H1 (cell line): ENCODE results near the gene N4BP3. TPM values are rescaled to one million over a fixed set of nuclear protein-coding genes. Genes with fewer than 3 reads are reported as not detected.
A peak's percentile ranks its signal among the peaks of the same experiment; 100 is the strongest.

ENCODE experiments used
- CTCF ChIA-PET: fragments of 300-600 bp; sonication (Branson Sonifier 250); formaldehyde crosslinking; loops from one replicate; lab custom pipeline; 2021; ENCODE audit not compliant: partially characterized antibody; lab: Charles Lee
- POLR2A ChIA-PET: fragments of 300-600 bp; sonication (Branson Sonifier 250); formaldehyde crosslinking; loops from one replicate; lab custom pipeline; 2021; ENCODE audit warnings: inconsistent platforms; ENCODE audit not compliant: partially characterized antibody; lab: Charles Lee
- DNase-seq, 2 experiments: peaks; one replicate each; pipeline versions ENCODE4 v3.0.0 to v3.0.0-alpha.2; 2010 to 2022; ENCODE audit warnings: low spot score in 2 of 2, low read depth in 1 of 2, mixed read lengths in 1 of 2
- FAIRE-seq: peaks from 2 replicates; lab custom pipeline; 2011; peaks lifted over from hg19 to GRCh38; lab: Jason Lieb, UNC
- H2AFZ ChIP-seq: 2 replicates; pipeline ENCODE4 v1.8.1; 2012; ENCODE audit warnings: low read length, inconsistent platforms
- H2AK5ac ChIP-seq: 2 replicates; pipeline ENCODE4 v1.6.1; 2013; ENCODE audit warnings: low read depth, low read length
- H2BK120ac ChIP-seq: replicated peaks from 2 replicates; pipeline ENCODE3; 2013; ENCODE audit warnings: low read depth, low read length, inconsistent platforms
- H2BK12ac ChIP-seq: 2 replicates; pipeline ENCODE4 v1.6.1; 2013; ENCODE audit warnings: low read depth, low read length
- H2BK15ac ChIP-seq: 2 replicates; pipeline ENCODE4 v1.6.1; 2013; ENCODE audit warnings: low read length
- H2BK20ac ChIP-seq: 2 replicates; pipeline ENCODE4 v1.6.1; 2013; ENCODE audit warnings: low read length
- H2BK5ac ChIP-seq: 2 replicates; pipeline ENCODE4 v1.6.1; 2013; ENCODE audit warnings: low read depth, low read length
- H3K14ac ChIP-seq: 2 replicates; pipeline ENCODE4 v1.6.1; 2013; ENCODE audit warnings: inconsistent platforms; ENCODE audit not compliant: insufficient read length
- H3K18ac ChIP-seq: 2 replicates; pipeline ENCODE4 v1.6.1; 2013; ENCODE audit warnings: low read length; ENCODE audit errors: extremely low read depth
- H3K23ac ChIP-seq: 2 replicates; pipeline ENCODE4 v1.6.1; 2013; ENCODE audit warnings: inconsistent platforms; ENCODE audit not compliant: insufficient read length
- H3K23me2 ChIP-seq: 2 replicates; pipeline ENCODE4 v1.6.1; 2013; ENCODE audit warnings: low read depth, low read length
- H3K27ac ChIP-seq: 2 replicates; pipeline ENCODE4 v1.6.1; 2011; ENCODE audit warnings: low read depth, low read length, inconsistent platforms
- H3K27me3 ChIP-seq, 4 experiments: replicated peaks in 1 of 4; 1 replicate in 1 of 4; 2 replicates in 3 of 4; pipeline versions ENCODE4 v1.6.1 to v1.8.1; 2011 to 2013; ENCODE audit warnings: low read length in 3 of 4, mild to moderate bottlenecking in 3 of 4, inconsistent platforms in 2 of 4, mixed read lengths in 2 of 4, moderate library complexity in 1 of 4; ENCODE audit not compliant: control insufficient read depth in 3 of 4, insufficient read depth in 3 of 4; ENCODE audit errors: extremely low read depth in 1 of 4
- H3K36me3 ChIP-seq, 4 experiments: 2 replicates each; pipeline versions ENCODE4 v1.6.1 to v1.8.1; 2011 to 2013; ENCODE audit warnings: mild to moderate bottlenecking in 4 of 4, low read length in 3 of 4, moderate library complexity in 2 of 4, control low read depth in 1 of 4, inconsistent platforms in 1 of 4; ENCODE audit not compliant: insufficient read depth in 4 of 4, control insufficient read depth in 2 of 4
- H3K4ac ChIP-seq: replicated peaks from 2 replicates; pipeline ENCODE3; 2013; ENCODE audit warnings: low read length, low read depth, mixed read lengths, inconsistent platforms; ENCODE audit not compliant: insufficient read length
- H3K4me1 ChIP-seq, 4 experiments: replicated peaks in 1 of 4; 1 replicate in 1 of 4; 2 replicates in 3 of 4; pipeline versions ENCODE4 v1.6.1 to v1.8.1; 2011 to 2013; ENCODE audit warnings: low read length in 3 of 4, inconsistent platforms in 2 of 4, mixed read lengths in 1 of 4; ENCODE audit not compliant: insufficient read depth in 4 of 4, control insufficient read depth in 3 of 4
- H3K4me2 ChIP-seq, 2 experiments: 2 replicates each; pipeline versions ENCODE4 v1.6.1 to v1.8.1; 2011 to 2013; ENCODE audit warnings: low read depth in 2 of 2, low read length in 2 of 2, control low read depth in 1 of 2, inconsistent platforms in 1 of 2, mild to moderate bottlenecking in 1 of 2; ENCODE audit not compliant: insufficient read depth in 1 of 2
- H3K4me3 ChIP-seq, 4 experiments: fragments of 200-600, 300-600 bp in 1 of 4; sonication (generic), shearing (Covaris generic), sonication (Bioruptor Twin) in 1 of 4; 2 replicates each; pipeline versions ENCODE4 v1.5.1 to v1.8.1; 2011 to 2016; ENCODE audit warnings: low read length in 4 of 4, low read depth in 3 of 4, control low read depth in 2 of 4, inconsistent platforms in 2 of 4, mild to moderate bottlenecking in 2 of 4, mixed read lengths in 1 of 4, moderate library complexity in 1 of 4; ENCODE audit not compliant: insufficient read depth in 2 of 4; ENCODE audit errors: extremely low read depth in 1 of 4
- H3K56ac ChIP-seq: replicated peaks from 2 replicates; pipeline ENCODE3; 2013; ENCODE audit warnings: low read depth, mild to moderate bottlenecking, mixed read lengths, low read length, inconsistent platforms; ENCODE audit not compliant: insufficient read length
- H3K79me1 ChIP-seq: 2 replicates; pipeline ENCODE4 v1.6.1; 2013; ENCODE audit warnings: low read depth, low read length, control low read depth
- H3K79me2 ChIP-seq, 2 experiments: 2 replicates each; pipeline versions ENCODE4 v1.6.1 to v1.8.1; 2012 to 2013; ENCODE audit warnings: low read length in 2 of 2, mild to moderate bottlenecking in 2 of 2, inconsistent platforms in 1 of 2; ENCODE audit not compliant: insufficient read depth in 2 of 2, control insufficient read depth in 1 of 2
- H3K9ac ChIP-seq, 4 experiments: replicated peaks in 1 of 4; 1 replicate in 1 of 4; 2 replicates in 3 of 4; pipeline versions ENCODE4 v1.6.1 to v1.8.1; 2011 to 2013; ENCODE audit warnings: low read depth in 3 of 4, low read length in 3 of 4, control low read depth in 2 of 4, mild to moderate bottlenecking in 2 of 4, moderate library complexity in 2 of 4, inconsistent platforms in 1 of 4; ENCODE audit errors: extremely low read depth in 1 of 4
- H3K9me3 ChIP-seq, 2 experiments: 2 replicates each; pipeline versions ENCODE4 v1.6.1 to v1.8.1; 2012 to 2013; ENCODE audit warnings: mild to moderate bottlenecking in 2 of 2, moderate library complexity in 2 of 2, control low read depth in 1 of 2, inconsistent platforms in 1 of 2, low read depth in 1 of 2, low read length in 1 of 2, mixed read lengths in 1 of 2; ENCODE audit not compliant: insufficient read depth in 2 of 2
- H4K20me1 ChIP-seq, 2 experiments: replicated peaks in 1 of 2; 2 replicates each; pipeline versions ENCODE3 to v1.8.1; 2011 to 2013; ENCODE audit warnings: inconsistent platforms in 2 of 2, low read length in 2 of 2, mild to moderate bottlenecking in 1 of 2; ENCODE audit not compliant: insufficient read depth in 2 of 2, control insufficient read depth in 1 of 2
- H4K5ac ChIP-seq: 2 replicates; pipeline ENCODE4 v1.6.1; 2013; ENCODE audit warnings: low read length, low read depth, mixed read lengths, inconsistent platforms; ENCODE audit not compliant: insufficient read length
- H4K8ac ChIP-seq: 2 replicates; pipeline ENCODE4 v1.8.0; 2013; ENCODE audit warnings: mild to moderate bottlenecking, moderate library complexity, low read length, inconsistent platforms; ENCODE audit not compliant: insufficient read depth; ENCODE audit errors: extremely low read depth
- H4K91ac ChIP-seq: replicated peaks from 2 replicates; pipeline ENCODE3; 2013; ENCODE audit warnings: low read length, mixed read lengths, inconsistent platforms; ENCODE audit not compliant: insufficient read length
- CBX5 ChIP-seq: fragments of 300-800, 300-1000 bp; sonication (generic); IDR thresholded peaks from 2 replicates; pipeline ENCODE4 v1.7.1; 2016; ENCODE audit warnings: antibody characterized with exemption, low read length, low read depth
- HDAC6 ChIP-seq: IDR thresholded peaks from one replicate; pipeline ENCODE4 v1.7.1; 2012; ENCODE audit warnings: low read depth, mild to moderate bottlenecking, inconsistent platforms, low read length, moderate library complexity
- POLR2AphosphoS5 ChIP-seq: IDR thresholded peaks from 2 replicates; pipeline ENCODE4 v1.6.1; 2011; ENCODE audit warnings: low read depth, low read length
- SIN3A ChIP-seq, 2 experiments: IDR thresholded peaks in 1 of 2; conservative IDR thresholded peaks in 1 of 2; 2 replicates each; pipeline ENCODE4 v1.6.1; 2011 to 2012; ENCODE audit warnings: low read length in 2 of 2, improper control_type of control experiment in 1 of 2, low read depth in 1 of 2, mild to moderate bottlenecking in 1 of 2
- SP1 ChIP-seq: IDR thresholded peaks from 2 replicates; pipeline ENCODE4 v1.6.1; 2011; ENCODE audit warnings: low read depth, low read length
- WGBS, 2 experiments: shearing (Covaris generic) in 1 of 2; methylation state at CpG; one replicate each; pipeline versions ENCODE4 v1.1.6 to v1.1.7; 2013 to 2015; ENCODE audit warnings: low lambda C conversion rate in 2 of 2, mixed read lengths in 2 of 2, inconsistent platforms in 1 of 2, low coverage in 1 of 2, missing lambda C conversion rate in 1 of 2; ENCODE audit not compliant: insufficient replicate concordance in 2 of 2, insufficient coverage in 1 of 2, insufficient read length in 1 of 2; ENCODE audit errors: extremely low coverage in 1 of 2, missing lambda C conversion rate in 1 of 2; 5-methylcytosine and 5-hydroxymethylcytosine counted together
- polyA plus RNA-seq, 7 experiments: library from polyadenylated mRNA; depleted of rRNA in 3 of 7; stranded (reverse) in 5 of 7; unstranded in 2 of 7; fragments of >200 nt in 5 of 7; fragments of 200-250 nt in 2 of 7; gene quantifications; 1 replicate in 5 of 7; 2 replicates in 1 of 7; 4 replicates in 1 of 7; pipeline versions ENCODE4 v1.2.1 to v1.2.3, GENCODE V29; 2011 to 2013; ENCODE audit warnings: missing spikeins in 2 of 7, mixed read lengths in 2 of 7
- total RNA-seq: library from RNA; stranded (reverse); fragmentation: NEBNext Ultra II Directional; extraction: Animal tissue kit (Norgen Biotek cat#: 25700); gene quantifications from 2 replicates; pipeline ENCODE4 v1.2.1, GENCODE V29; 2021

N4BP3 gene
- total and polyA plus RNA-seq, 2 of the 8 experiments (the other 6 are each of a cell fraction or from before 2014, with no cell fraction given) = 13.1 to 39.2 TPM

GRCh38 chr5:178107756-178108310 lies 5.5 kb upstream of the N4BP3 start:
- H3K4me3 ChIP-seq = no peak overlapping the region
- H3K9ac ChIP-seq = no peak overlapping the region
- H3K18ac ChIP-seq = no peak overlapping the region
- no peaks in the 10 kb centered on the region for H3K36me3 ChIP-seq
- TF ChIP-seq SP1 = peak; percentile 81
- 0 out of 4 replicates have a peak, but pooled peaks of 1 of the 2 experiments have one; percentile 53 for TF ChIP-seq SIN3A (conservative IDR thresholded peaks at IDR 0.05 in 1 of 2, IDR thresholded peaks at IDR 0.05 in 1 of 2; ENCODE audit: low read depth in 1 of 2, low read length in 2 of 2)
- TF ChIP-seq POLR2AphosphoS5 = no peak
- no peak for TF ChIP-seq CBX5
- no peak for TF ChIP-seq HDAC6
- TF ChIP-seq, all 59 proteins: peak for 2
- Histone ChIP-seq H2AK5ac (no peak overlapping the region), H2AFZ (peak overlapping the region; percentile 17), H3K14ac (no peak overlapping the region), H4K5ac (no peak overlapping the region), H2BK15ac (no peak overlapping the region), H3K79me1 (no peaks in the 10 kb centered on the region), H3K79me2 (peaks cover 0 to 4% of the 10 kb centered on the region in 2 experiments; a peak in 2 of 4 replicates), H2BK120ac (no peak overlapping the region), H2BK20ac (peak overlapping the region; percentile 11; the same call in 1 of the 2 replicates), H4K8ac (peak overlapping the region; percentile 62), H3K23me2 (peaks cover under 1% of the 10 kb centered on the region; the same call in 1 of the 2 replicates), H3K4me1 (0 out of 7 replicates have a peak, but pooled peaks cover 0 to 7% (median 1%) of the 10 kb centered on the region in 4 experiments), H3K27ac (no peak overlapping the region; the same call in 1 of the 2 replicates), H3K9me3 (no peaks in the 10 kb centered on the region), H3K56ac (no peak overlapping the region), H3K27me3 (no peaks in the 10 kb centered on the region), H3K4me2 (no peak overlapping the region), H3K4ac (no peak overlapping the region), H4K20me1 (no peaks in the 10 kb centered on the region), H4K91ac (no peak overlapping the region), H2BK12ac (0 out of 2 replicates have a peak overlapping the region, but pooled peaks have one; percentile 3), H2BK5ac (no peak overlapping the region), H3K23ac (no peak overlapping the region)
- POLR2A ChIA-PET = interaction anchor here (27.9 kb wide), 1 partner anchor 26 kb away, joined by 1250 read pairs; the partner anchor contains the start of genes NHP2 and RMND5B
- WGBS, 2 experiments = 76% methylated on average over 5 of the region's 5 CpGs; no CpG with 5 or more reads in 1 of the 2 experiments
- DNase-seq (no peak), FAIRE-seq (no peak)
- CTCF ChIA-PET = interaction anchor here (0.9 to 8.7 kb wide), 10 partner anchors 9 to 41 kb away, joined by 3 to 83 read pairs (median 5); no protein-coding TSS in a partner anchor
